K562 (cell line): Measurements from ENCODE around the gene SLC9A1. TPM values are rescaled to one million over a fixed set of nuclear protein-coding genes. Genes with fewer than 3 reads are reported as not detected.
A peak's percentile ranks its signal among the peaks of the same experiment; 100 is the strongest.

ENCODE experiments used
- ATAC-seq: fragments of 200-7000 bp; cut with Tn5 transposase; 3 replicates; pipeline ENCODE4 v1.9.1; 2020; ENCODE audit warnings: moderate library complexity
- BruUV-seq: library from RNA; stranded (reverse); fragments of 400-500 nt; replicated peaks from 2 replicates; lab custom pipeline; 2021; lab: Mats Ljungman, UMichigan
- CTCF ChIA-PET: fragments of 300-600 bp; formaldehyde crosslinking; extraction: SDS; loops from one replicate; lab custom pipeline; 2021; ENCODE audit warnings: low intra/inter-chr PET ratio; lab: Yijun Ruan, JAX
- POLR2A ChIA-PET: fragments of 300-600, 350-650 bp; sonication (Branson Sonifier 250); formaldehyde crosslinking; extraction: SDS; loops from one replicate; lab custom pipeline; 2021; ENCODE audit warnings: antibody characterized with exemption, inconsistent platforms; lab: Yijun Ruan, JAX
- DNase-seq, 4 experiments: peaks; one replicate each; pipeline versions ENCODE4 v3.0.0 to v3.0.0-alpha.2; 2011 to 2018; ENCODE audit warnings: low spot score in 3 of 4, mixed read lengths in 3 of 4; ENCODE audit errors: extremely low read depth in 1 of 4
- FAIRE-seq: peaks from 2 replicates; lab custom pipeline; 2011; peaks lifted over from hg19 to GRCh38; lab: Jason Lieb, UNC
- H2AFZ ChIP-seq: 2 replicates; pipeline ENCODE4 v1.6.0; 2011; ENCODE audit warnings: low read depth, low read length, control low read depth, inconsistent platforms
- H3K27ac ChIP-seq: fragments of 200-600 bp; 3 replicates; pipeline ENCODE4 v1.8.0; 2011; ENCODE audit warnings: low read depth, mild to moderate bottlenecking, control low read depth, inconsistent platforms, low read length, moderate library complexity, mixed read lengths; ENCODE audit errors: extremely low read depth
- H3K27me3 ChIP-seq, 2 experiments: fragments of 300-600 bp in 1 of 2; 2 replicates in 1 of 2; 3 replicates in 1 of 2; pipeline versions ENCODE4 v1.6.0 to v1.8.0; 2011; ENCODE audit warnings: inconsistent platforms in 2 of 2, low read length in 2 of 2, mild to moderate bottlenecking in 1 of 2, mixed read lengths in 1 of 2, moderate library complexity in 1 of 2; ENCODE audit not compliant: control insufficient read depth in 2 of 2, insufficient read depth in 2 of 2
- H3K36me3 ChIP-seq: fragments of 300-600 bp; 3 replicates; pipeline ENCODE4 v1.8.0; 2011; ENCODE audit warnings: mild to moderate bottlenecking, low read length, inconsistent platforms; ENCODE audit not compliant: control insufficient read depth, insufficient read depth
- H3K4me1 ChIP-seq, 2 experiments: fragments of 200-600 bp in 1 of 2; replicated peaks in 1 of 2; 2 replicates in 1 of 2; 3 replicates in 1 of 2; pipeline versions ENCODE4 v1.5.1 to v1.8.0; 2011; ENCODE audit warnings: inconsistent platforms in 2 of 2, low read length in 2 of 2, mild to moderate bottlenecking in 1 of 2, mixed read lengths in 1 of 2, moderate library complexity in 1 of 2; ENCODE audit not compliant: control insufficient read depth in 2 of 2, insufficient read depth in 2 of 2
- H3K4me2 ChIP-seq: 2 replicates; pipeline ENCODE4 v1.6.1; 2011; ENCODE audit warnings: low read length, control low read depth, inconsistent platforms, mixed read lengths; ENCODE audit not compliant: insufficient read depth
- H3K4me3 ChIP-seq: fragments of 200-600 bp; sonication (generic), shearing (Covaris generic); 2 replicates; pipeline ENCODE4 v1.5.1; 2016; ENCODE audit warnings: control low read depth, inconsistent platforms
- H3K79me2 ChIP-seq: fragments of 200-600 bp; 3 replicates; pipeline ENCODE4 v1.8.0; 2011; ENCODE audit warnings: low read length, inconsistent platforms; ENCODE audit not compliant: control insufficient read depth, insufficient read depth
- H3K9ac ChIP-seq, 2 experiments: 2 replicates each; pipeline versions ENCODE4 v1.6.0 to v1.6.1; 2011; ENCODE audit warnings: low read depth in 2 of 2, low read length in 2 of 2, control low read depth in 1 of 2, inconsistent platforms in 1 of 2, mild to moderate bottlenecking in 1 of 2, mixed read lengths in 1 of 2; ENCODE audit not compliant: insufficient read depth in 1 of 2
- H3K9me1 ChIP-seq: one replicate; pipeline ENCODE4 v1.6.0; 2011; ENCODE audit warnings: inconsistent platforms, mild to moderate bottlenecking, low read length, moderate library complexity; ENCODE audit not compliant: control insufficient read depth, insufficient read depth
- H3K9me3 ChIP-seq: replicated peaks from 2 replicates; pipeline ENCODE4 v1.5.1; 2011; ENCODE audit warnings: low read depth, low read length, inconsistent platforms; ENCODE audit not compliant: control insufficient read depth, insufficient read depth
- H4K20me1 ChIP-seq: replicated peaks from 2 replicates; pipeline ENCODE4 v1.6.1; 2011; ENCODE audit warnings: low read length, inconsistent platforms, mixed read lengths; ENCODE audit not compliant: control insufficient read depth, insufficient read depth
- CHD4 ChIP-seq: fragments of 200-600 bp; sonication (generic); IDR thresholded peaks from 3 replicates; pipeline ENCODE4 v1.6.1; 2012; ENCODE audit warnings: low read depth, mild to moderate bottlenecking, mixed read lengths, low read length, inconsistent platforms; ENCODE audit not compliant: insufficient read depth, insufficient replicate concordance, poor library complexity, severe bottlenecking
- ETV5 ChIP-seq: sonication (generic); formaldehyde crosslinking; IDR thresholded peaks from 2 replicates; pipeline ENCODE4 v1.4.0; 2020; ENCODE audit warnings: low read depth, mild to moderate bottlenecking, missing genetic modification reagents
- HCFC1 ChIP-seq: IDR thresholded peaks from 2 replicates; pipeline ENCODE4 v1.6.1; 2012; ENCODE audit warnings: low read depth, low read length, improper control_type of control experiment
- KDM5B ChIP-seq: fragments of 200-600 bp; sonication (generic); IDR thresholded peaks from 2 replicates; pipeline ENCODE4 v1.6.1; 2012; ENCODE audit warnings: low read depth, mild to moderate bottlenecking, moderate library complexity, low read length, control low read depth, inconsistent platforms; ENCODE audit not compliant: insufficient replicate concordance
- RNF2 ChIP-seq: sonication (generic); IDR thresholded peaks from 2 replicates; pipeline ENCODE4 v1.6.1; 2016
- SMAD4 ChIP-seq: fragments of 250-450 bp; sonication (Bioruptor Pico); conservative IDR thresholded peaks from 2 replicates; pipeline ENCODE4 v1.8.0; 2021; ENCODE audit warnings: inconsistent platforms, mild to moderate bottlenecking, moderate library complexity
- ZFX ChIP-seq: sonication (generic); formaldehyde crosslinking; IDR thresholded peaks from 2 replicates; pipeline ENCODE4 v1.8.0; 2022; ENCODE audit warnings: mild to moderate bottlenecking, missing genetic modification reagents, moderate library complexity
- ZNF263 ChIP-seq: sonication (generic); formaldehyde crosslinking; IDR thresholded peaks from 2 replicates; pipeline ENCODE4 v1.8.0; 2022; ENCODE audit warnings: mild to moderate bottlenecking, missing genetic modification reagents, borderline replicate concordance
- WGBS: fragments of 100-300 bp; shearing (Covaris generic); methylation state at CpG from one replicate; pipeline ENCODE4 v1.1.6; 2016; ENCODE audit warnings: low coverage, mixed read lengths; ENCODE audit not compliant: insufficient coverage; ENCODE audit errors: missing lambda C conversion rate; 5-methylcytosine and 5-hydroxymethylcytosine counted together
- in situ Hi-C: fragments of 300-500 bp; cut with MboI; formaldehyde crosslinking; loops from 4 replicates; pipeline ENCODE4 v1.15.0; 2018; ENCODE audit warnings: inconsistent platforms, mixed read lengths
- intact Hi-C: fragments of 100-400 bp; cut with micrococcal nuclease; formaldehyde crosslinking; loops from 2 replicates; pipeline ENCODE4 v1.14.2; 2022
- polyA plus RNA-seq, 8 experiments: library from polyadenylated mRNA; depleted of rRNA in 4 of 8; stranded (reverse) in 5 of 8; unstranded in 3 of 8; fragments of >200 nt; fragmentation: Nextera tagmentation in 2 of 8; fragmentation: Illumina TruSeq in 1 of 8; extraction: Ambion mirVana in 2 of 8; extraction: Trizol in 1 of 8; gene quantifications; 2 replicates each; pipeline versions ENCODE4 v1.2.1 to v1.2.3, GENCODE V29; 2011 to 2014; ENCODE audit warnings: inconsistent platforms in 1 of 8, missing spikeins in 1 of 8
- total RNA-seq, 7 experiments: library from RNA; depleted of rRNA in 6 of 7; stranded (reverse); fragments of >200 nt in 6 of 7; fragmentation: Illumina TruSeq in 2 of 7; extraction: Trizol in 2 of 7; gene quantifications; 2 replicates each; pipeline versions ENCODE4 v1.2.1 to v1.2.3, GENCODE V29; 2011 to 2021; ENCODE audit warnings: low replicate concordance in 1 of 7
- TF ChIP-seq, protein P1 (sequence below): fragments of 250-450 bp; sonication (Bioruptor Pico); IDR thresholded peaks from 2 replicates; pipeline ENCODE4 v1.8.0; 2021; ENCODE audit warnings: moderate library complexity, mild to moderate bottlenecking, inconsistent platforms

Gene SLC9A1
- total and polyA plus RNA-seq, 9 of the 15 experiments (the other 6 are each of a cell fraction or from before 2014, with no cell fraction given), result 0.59 to 14.4 (median 2.0) TPM

DNA sequence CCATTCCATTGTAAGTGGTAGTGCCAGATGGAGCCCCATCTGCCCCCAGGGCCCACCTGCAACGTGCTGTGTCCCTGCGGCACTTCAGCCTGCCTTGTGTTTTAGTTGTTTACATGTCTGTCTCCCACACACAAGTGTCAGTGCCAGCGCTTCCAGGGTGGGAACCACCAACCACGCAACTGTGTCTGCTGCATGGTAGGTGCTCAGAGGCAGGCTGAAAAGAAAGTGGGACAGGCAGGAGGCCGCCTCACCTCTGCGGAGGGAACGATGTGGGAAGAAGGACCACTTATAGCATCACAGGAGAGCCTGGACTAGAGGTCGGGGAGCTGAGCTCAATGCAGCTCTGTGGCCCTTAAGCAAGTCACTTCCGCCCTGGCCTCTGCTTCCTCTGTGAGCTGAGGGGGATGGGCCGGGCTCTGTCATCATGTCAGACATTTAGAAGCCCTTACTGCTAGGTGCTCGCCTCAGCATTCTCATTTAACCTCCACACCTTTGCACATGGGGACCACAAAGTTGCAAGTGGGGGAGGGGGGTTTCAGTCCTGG lies 17.9 kb downstream of the SLC9A1 start (continued):
- TF ChIP-seq KDM5B, result peak; percentile 22
- TF ChIP-seq HCFC1, result peak; percentile 18; the same call in 1 of the 2 replicates
- peak; percentile 45; the same call in 1 of the 2 replicates for TF ChIP-seq ZFX (CRISPR knock-in tag)
- TF ChIP-seq SMAD4 (CRISPR knock-in tag), result peak; percentile 68; the same call in 1 of the 2 replicates
- peak; percentile 84 for TF ChIP-seq ETV5
- TF ChIP-seq RNF2, result peak; percentile 54; the same call in 1 of the 2 replicates

DNA sequence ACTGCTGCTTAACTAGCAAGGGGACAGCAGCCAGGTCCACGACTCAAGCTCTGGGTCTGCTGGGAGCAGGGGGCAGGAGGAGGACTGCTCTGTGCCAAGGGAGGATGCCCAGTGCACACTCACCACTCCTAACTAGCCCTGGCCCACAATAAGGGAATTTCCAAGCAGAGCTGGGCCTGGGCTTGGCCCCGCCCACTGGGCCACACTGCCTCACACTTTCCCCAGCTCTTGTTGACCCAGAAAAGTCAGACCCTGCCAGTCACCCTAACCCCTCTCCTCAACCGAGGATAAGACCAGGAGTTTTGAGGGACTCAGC lies 18.7 kb downstream of the SLC9A1 start:
- ATAC-seq (no peak), DNase-seq (no peak), FAIRE-seq (no peak)
- intact Hi-C loops, result no loop called here
- Histone ChIP-seq H3K27ac (0 out of 3 replicates have a peak overlapping the region, but pooled peaks have one; percentile 87), H3K4me3 (no peak overlapping the region), H3K79me2 (no peaks in the 10 kb centered on the region; the same call in 2 of the 3 replicates), H3K9me1 (peaks cover 13% of the 10 kb centered on the region), H4K20me1 (no peaks in the 10 kb centered on the region; the same call in 1 of the 2 replicates), H3K4me1 (peaks cover 30 to 36% of the 10 kb centered on the region in 2 experiments), H3K36me3 (peaks cover 8% of the 10 kb centered on the region; the same call in 1 of the 3 replicates), H3K9me3 (no peaks in the 10 kb centered on the region), H2AFZ (no peak overlapping the region), H3K4me2 (no peak overlapping the region), H3K27me3 (no peaks in the 10 kb centered on the region), H3K9ac (peak overlapping the region in 1 of 2 experiments; percentile 41; a peak in 1 of 4 replicates)
- in situ Hi-C loops, result no loop called here
- WGBS, result 68% methylated on average over 3 of the region's 3 CpGs
- CTCF ChIA-PET, result interaction anchor here (1.1 kb wide), 1 partner anchor 148 kb away, joined by 7 read pairs; no protein-coding TSS in a partner anchor
- BruUV-seq, result no TSS peak
- TF ChIP-seq ZNF263 (0 out of 2 replicates have a peak, but pooled peaks have one; percentile 24), CHD4 (peak; percentile 45)
- TF ChIP-seq, protein P1, sequence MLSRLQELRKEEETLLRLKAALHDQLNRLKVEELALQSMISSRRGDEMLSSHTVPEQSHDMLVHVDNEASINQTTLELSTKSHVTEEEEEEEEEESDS (CRISPR knock-in tag), result no peak
- POLR2A ChIA-PET, result interaction anchor here (0.5 to 15.5 kb wide), 8 partner anchors 10 to 261 kb away, joined by 3 to 380 read pairs (median 3); partner anchors contain the start of genes SLC9A1 and TENT5B
